HG03045 (cell line): ENCODE results near the gene TMEM131L.
"Not testable (repeated sequence)": the region's sequence is repeated elsewhere in the genome, so short reads cannot be mapped to it uniquely, and the experiment has no call there.

Experiments
- ATAC-seq: cut with Tn5 transposase; IDR thresholded peaks from one replicate; pipeline ENCODE4 v1.9.1; 2021; ENCODE audit warnings: mild to moderate bottlenecking, moderate library complexity; ENCODE audit not compliant: unreplicated experiment

TMEM131L gene

GRCh38 chr4:153448003-153448731, 18.0 kb upstream of the TMEM131L start:
- ATAC-seq, result no peak

GRCh38 chr4:153449338-153449737, 16.8 kb upstream of the TMEM131L start:
- no peak for ATAC-seq

DNA sequence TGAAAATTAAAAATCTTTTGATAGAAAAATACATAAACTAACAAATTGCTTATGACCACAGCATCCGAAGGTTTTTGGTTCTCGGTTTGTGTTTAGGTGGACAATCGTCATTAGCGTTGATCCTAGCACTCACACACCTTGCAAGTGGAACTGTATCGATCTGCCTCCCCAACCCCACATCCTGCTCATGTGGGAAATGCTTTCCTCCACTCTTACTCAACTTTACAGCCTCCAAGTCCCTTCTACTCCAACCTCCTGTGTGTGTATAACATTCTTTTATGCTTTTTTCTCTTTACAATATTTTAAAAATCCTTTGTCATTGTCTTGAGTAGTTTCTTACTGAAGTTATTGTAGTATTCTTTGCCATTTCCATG, 15.6 kb upstream of the TMEM131L start:
- ATAC-seq, result no peak

DNA sequence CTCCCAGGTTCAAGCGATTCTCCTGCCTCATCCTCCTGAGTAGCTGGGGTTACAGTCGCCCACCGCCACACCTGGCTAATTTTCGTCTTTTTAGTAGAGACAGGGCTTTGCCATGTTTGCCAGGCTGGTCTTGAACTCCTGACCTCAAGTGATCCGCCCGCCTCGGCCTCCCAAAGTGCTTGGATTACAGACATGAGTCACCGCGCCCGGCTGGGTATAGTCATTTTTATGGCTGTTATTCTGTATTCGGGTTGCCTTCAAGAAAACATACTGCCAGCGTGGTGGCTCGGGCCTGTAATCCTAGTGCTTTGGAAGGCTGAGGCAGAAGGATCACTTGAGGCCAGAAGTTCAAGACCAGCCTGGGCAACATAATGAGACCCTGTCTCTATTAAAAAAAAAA, 15.0 kb upstream of the TMEM131L start:
- not testable (repeated sequence) for ATAC-seq

DNA sequence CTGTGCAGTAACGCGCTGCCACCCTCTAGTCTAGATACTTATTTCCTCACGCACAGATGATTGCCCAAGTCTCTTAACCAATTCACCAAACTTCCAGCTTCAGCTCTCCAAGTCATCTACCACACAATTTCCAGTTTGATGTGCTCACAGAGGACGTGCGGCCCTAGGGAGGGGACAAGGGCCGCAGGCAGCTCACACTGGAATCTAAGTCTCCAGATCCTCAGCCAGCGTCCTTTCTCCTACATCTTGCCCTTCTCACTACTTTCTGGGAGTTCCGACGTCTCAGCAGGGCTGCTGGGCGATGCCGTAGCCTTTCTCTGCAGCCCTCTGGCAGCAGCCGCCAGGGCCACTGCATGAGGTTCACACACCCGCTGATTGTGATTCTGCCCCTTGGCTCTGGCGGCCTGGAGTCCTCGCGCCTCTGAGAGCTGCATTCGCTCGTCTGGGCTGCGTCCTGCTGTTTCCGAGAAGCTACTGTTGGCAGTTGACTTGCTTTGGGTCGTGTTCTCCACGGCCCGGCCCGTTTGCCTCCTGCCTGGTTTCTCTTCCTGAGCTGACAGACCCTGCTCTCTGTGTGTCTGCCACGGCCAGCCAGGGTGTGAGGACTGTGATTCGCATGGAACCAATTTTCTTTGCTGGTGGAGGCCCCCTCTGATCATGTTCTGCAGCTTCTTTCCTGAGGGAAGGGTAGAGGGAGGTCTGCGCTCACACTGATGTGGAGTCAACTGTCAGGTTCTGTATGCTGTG, 14.1 kb upstream of the TMEM131L start:
- ATAC-seq, result no peak

GRCh38 chr4:153452658-153453378, 13.3 kb upstream of the TMEM131L start:
- ATAC-seq, result no peak

GRCh38 chr4:153453402-153453801, 12.8 kb upstream of the TMEM131L start:
- ATAC-seq, result no peak

DNA sequence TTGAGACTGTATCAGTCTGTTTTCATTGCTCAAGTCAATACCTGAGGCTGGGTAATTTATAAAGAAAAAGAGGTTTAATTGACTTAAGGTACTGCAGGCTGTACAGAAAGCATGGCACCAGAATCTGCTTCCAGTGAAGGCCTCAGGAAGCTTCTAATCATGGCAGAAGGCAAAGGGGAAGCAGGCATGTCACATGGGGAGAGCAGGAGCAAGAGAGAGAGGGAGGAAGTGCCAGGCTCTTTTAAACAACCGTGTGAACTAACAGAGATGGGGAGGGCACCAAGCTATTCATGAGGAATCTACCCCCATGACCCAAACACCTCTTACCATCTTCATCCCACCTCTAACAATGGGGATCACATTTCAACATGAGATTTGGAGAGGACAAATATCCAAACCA, 7.2 kb upstream of the TMEM131L start:
- no peak for ATAC-seq

GRCh38 chr4:153461549-153461948, 4.6 kb upstream of the TMEM131L start:
- not testable (repeated sequence) for ATAC-seq

DNA sequence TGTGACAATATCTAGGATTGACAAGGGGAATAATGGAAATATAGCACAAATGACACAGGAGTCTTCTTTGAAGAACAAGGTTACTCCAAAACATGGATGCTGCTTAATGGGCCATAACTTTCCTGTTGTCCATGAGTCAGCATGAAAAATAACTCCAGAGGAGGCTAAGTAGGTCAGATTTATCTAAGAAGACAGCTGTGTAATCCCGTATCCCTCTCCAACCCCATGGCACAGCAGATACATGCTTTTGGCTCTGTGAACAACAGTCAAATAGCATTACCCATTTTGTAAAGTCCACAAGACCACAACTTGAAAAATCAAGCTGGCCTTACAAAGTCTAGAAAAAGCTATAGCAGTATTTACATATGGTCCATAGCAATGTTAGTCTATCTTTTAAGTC, 2.1 kb upstream of the TMEM131L start:
- no peak for ATAC-seq

DNA sequence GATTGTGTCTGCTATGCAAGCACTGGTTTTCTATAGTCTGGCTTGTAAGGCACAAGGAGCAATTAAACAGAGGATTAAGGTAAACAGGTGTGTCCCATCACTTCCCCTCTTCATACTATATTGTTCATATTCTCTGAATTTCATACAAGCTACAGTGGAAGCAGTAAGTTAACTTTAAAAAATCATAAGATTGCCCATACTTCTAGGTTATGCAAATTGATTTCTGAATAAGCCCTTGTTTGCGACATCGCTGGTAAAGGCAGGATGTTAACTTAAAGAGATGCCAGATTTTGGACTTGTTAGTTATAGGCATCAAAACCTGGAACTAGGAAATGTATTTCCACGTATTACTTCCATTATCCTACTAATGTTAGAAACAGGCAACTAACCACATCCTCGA, 1.0 kb upstream of the TMEM131L start:
- ATAC-seq, result no peak

DNA sequence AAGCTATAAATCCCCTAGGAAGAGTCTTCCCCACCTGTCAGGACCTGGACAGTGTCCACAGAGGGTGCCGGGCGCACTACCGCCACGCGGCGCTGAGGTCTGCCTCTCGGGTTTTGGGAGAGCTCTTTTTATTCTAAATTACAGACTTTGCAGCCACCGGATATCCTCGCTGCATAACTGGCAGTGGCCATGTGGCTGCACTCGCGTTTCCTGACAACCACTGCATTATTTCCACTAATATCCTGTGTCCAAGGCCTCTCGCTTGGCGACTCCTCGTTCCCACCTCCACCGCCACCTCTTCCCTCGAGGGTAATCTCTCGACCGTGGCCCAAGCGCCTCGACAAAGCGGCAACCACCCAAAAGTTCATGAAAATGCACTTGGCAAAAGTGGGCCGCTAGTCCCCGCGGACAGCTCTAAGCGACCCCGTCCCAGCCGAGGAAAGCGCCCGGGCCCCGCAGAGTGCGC, 512 bp upstream of the TMEM131L start:
- no peak for ATAC-seq

DNA sequence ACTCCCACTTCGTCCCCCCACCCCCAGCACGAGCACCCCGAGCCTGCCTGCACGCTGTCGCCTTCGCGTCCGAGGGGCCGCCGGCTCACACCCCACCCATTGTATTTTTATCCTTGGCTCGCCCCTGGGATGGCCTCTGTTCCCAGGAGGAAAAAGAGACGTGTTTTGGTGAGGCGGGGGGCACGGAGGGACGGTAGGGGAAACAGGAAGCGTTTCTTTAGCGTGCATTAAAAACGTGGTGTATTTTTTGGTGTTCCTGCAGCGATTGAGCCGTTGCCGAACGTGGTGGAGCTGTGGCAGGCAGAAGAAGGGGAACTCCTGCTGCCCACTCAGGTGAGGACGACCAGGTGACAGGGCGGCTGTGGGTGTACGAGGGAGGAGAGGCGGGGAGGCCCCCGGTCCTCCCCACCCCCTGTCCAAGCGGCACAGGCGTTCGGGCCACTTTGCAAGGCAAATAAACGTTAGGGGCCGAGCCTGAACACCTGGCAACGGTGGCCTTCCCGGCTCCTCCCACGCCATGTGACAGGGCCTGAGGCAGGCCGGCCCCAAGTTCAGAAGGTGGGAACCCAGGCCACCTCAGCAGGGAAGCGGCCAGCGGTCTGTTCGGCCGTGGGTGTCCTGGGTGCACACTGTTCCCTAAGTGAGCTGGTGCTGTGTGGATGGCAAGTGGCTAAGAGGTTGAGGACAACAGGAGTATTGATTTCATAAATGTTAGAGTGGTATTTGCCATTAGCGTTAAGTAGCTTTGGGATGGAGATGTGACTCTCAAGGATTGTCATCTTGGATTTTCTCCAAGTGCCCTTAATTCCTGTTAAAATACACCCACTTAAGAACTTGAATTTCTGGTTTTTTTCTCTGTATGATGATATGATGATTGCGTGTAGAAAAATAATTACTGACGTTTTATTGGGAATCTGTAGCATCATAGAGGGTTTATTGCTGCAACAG, 1.1 kb downstream of the TMEM131L start:
- ATAC-seq, result peak; percentile 66

DNA sequence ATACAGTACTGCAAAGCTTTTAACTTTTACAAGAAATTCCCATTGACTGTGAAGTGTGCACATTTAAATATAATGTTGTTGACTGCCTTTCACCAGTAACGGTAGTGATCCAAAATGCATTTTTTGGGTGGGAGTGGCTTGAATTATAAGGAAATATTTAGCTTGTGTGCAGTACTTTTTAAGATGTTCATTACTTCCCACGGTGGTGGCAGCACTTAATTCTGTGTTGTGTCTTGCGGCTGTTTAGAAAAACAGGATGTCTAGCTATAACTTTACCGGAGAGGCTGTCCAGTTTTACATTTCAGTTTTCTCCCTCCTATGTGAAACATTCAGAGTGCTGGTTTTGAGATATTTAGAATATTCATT, 1.7 kb downstream of the TMEM131L start:
- no peak for ATAC-seq

- ATAC-seq, result no peak
Measured at GRCh38 chr4:153468587-153468986, 2.4 kb downstream of the TMEM131L start.

DNA sequence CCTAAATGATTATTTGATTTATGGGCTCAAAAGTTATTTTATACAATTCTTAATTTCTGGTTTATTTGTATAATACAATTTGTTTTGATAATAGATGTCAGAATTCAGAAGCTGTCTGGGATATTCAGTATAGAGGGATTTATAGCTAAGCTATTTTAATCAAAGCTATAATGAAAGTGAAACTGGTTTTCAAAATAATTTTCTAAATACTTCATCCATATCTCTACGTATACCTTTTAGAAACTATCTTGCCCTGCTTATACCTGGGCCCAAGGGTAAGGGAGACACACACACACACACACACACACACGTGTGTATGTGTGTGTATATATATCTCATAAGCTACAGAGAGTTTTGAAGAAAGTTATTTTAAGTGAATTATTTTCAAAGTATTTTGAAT, 2.9 kb downstream of the TMEM131L start:
- ATAC-seq, result no peak

- ATAC-seq, result not testable (repeated sequence)
Measured at GRCh38 chr4:153471071-153471697, 5.0 kb downstream of the TMEM131L start.

- ATAC-seq, result peak; percentile 15
Measured at GRCh38 chr4:153471698-153472093, 5.5 kb downstream of the TMEM131L start.

DNA sequence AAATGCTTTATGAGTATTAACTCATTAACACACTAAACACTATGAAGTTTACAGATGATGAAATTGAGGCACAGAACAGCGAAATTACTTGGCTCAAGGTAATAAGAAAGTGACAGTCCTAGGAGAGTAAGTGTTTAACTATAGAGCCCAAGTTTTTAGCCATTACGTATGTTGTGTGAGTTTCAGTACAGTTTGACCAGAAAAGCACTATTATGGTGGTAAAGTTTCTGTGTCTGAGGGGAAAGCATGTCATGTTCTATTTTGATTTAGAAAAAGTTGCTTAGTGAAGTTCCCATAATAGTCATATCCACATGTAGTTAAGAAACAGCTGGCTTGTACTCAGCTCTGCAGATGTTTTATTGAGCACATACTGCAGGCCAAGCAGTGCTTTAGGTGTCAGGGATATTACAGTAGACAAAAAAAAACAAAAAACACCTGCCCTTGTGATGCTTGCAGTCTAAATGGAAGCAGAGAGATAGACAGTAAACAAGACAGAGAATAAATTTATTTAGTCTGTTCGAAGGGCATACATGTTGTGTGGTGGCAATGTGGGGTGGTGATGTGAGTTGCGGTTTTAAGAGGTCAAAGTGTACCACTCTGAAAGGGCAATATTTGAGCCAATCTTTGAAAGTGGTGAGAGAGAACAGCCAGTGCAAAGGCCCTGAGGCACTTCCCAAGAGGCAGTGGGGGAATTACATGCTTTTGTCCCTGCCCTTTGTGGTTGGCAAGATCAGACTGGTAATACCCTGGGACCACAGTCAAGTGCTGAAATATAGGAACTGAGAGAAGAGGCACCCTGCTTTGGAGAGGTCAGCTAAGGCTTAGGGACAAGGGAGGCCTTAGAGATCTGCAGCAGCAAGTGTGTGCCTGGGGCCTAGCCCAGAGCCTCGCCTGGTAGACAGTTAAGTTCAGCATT, 6.2 kb downstream of the TMEM131L start:
- peak; percentile 44 for ATAC-seq
